Measurements from ENCODE around the gene STOX2.

DNA sequence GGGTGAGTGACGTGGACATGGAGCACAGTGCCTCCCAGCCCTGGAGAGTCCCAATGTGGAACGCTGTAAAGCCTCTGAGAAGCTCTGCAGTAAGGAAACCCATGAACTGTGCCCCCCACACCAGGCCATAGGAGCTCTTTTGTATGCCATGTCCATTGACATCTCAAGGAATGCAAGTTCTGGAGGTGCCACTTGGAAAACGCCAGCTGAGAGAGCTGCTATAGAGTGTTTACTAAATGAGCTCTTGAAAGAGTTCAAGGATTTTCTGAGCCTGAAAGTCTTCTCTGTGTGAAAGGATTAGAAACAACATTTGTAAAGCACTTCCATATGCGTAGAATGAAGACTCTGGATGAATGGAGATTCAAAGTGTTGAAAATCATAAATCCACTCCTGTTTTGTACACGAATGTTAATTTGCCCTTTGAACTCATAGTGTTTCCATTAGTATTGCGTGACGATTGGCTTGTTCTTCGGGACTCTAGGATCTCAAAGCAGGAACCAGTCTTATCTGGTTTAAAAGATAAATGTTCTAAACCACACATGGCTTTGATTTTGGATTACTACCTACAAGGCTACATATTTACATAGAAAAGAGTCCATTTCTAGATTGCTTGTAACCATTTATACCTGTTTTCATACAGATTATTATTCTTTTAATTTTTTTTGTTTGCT is 41.8 kb upstream of the STOX2 start:
- TF ChIP-seq TAF1 (IDR thresholded peaks at IDR 0.05; ENCODE audit: borderline replicate concordance, insufficient read depth, low read length) (no peak), FOXP2 (optimal IDR thresholded peaks at IDR 0.05; ENCODE audit: borderline replicate concordance, extremely low read depth, extremely low read length, insufficient read depth) (no peak)
